Activated T-cell treated with anti-CD3 and anti-CD28 coated beads for 48 hours (primary cell): ENCODE data around the gene DNM1L.
"Not testable (repeated sequence)": the region's sequence is repeated elsewhere in the genome, so short reads cannot be mapped to it uniquely, and the experiment has no call there.

Experiments
- DNase-seq: peaks from one replicate; pipeline ENCODE4 v3.0.0-alpha.2; 2020; ENCODE audit warnings: low read depth

DNM1L gene

DNA sequence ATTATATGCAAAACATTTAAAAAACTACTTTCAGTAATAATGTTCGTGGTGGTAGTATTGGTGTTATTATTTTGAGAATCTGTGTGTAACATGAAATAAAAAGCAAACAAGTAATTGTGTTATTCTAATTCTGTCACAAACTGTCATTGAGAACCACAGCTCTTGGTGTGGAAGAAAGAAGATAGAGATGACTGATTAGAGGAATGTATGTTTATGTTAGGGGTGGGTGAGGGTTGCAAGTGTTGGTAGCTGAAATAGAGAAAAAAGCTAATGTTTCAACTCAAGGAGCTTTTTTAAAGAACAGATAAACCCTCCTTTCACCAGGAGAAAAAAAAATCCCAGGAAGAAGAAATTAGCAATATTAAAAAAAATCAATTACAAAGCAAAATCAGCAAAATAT is 18.3 kb downstream of the DNM1L start:
- no peak for DNase-seq

DNA sequence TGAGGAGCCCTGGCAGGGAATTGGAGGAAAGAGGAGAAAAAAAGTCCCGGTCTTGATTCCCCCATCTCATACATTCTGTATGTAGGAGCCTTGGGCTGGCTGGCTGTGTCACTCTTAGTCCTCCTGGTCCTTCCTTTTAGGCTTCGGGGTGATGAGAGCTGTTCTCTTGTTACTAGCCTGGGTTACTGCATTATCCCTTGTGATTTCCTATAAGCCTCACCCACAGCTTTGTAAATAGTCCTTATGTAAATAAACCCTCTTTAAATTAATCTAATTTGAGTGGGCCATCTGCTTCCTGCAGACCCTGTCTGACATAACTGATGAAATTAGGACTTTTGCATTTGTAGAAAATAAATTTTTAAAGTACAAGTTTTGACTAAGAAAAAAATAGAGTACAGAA is 19.2 kb downstream of the DNM1L start:
- DNase-seq: no peak

DNA sequence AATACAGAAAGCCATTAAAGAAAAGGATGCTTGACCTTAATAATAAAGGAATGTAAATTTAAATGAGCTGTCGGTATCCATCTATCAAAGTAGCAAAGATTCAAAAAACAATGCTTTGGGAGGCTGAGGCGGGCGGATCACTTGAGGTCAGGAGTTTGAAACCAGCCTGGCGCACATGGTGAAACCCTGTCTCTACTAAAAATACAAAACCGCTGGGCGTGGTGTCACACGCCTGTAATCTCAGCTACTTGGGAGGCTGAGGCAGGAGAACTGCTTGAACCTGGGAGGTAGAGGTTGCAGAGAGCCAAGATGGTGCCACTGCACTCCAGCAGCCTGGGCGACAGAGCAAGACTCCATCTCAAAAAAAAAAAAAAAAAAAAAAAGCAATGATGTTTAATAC is 20.3 kb downstream of the DNM1L start:
- not testable (repeated sequence) for DNase-seq

DNA sequence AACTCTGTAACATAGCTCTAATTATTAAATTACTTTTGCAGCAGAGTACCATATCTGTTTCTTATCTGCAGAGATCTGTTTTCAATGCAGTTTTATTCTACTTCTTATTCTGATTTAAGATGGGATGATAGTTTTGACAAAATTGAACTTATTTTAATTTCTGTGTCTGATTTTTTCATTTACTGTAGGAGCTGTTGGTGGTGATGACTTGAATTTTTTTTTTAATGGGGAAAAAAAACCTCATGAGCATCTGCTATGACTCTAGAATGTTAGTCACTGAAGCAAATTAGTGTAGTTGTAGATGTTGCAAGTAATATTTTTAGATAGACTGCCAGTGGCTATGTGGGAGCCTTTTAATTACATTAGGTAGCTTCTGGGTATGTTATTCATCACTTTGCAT is 23.4 kb downstream of the DNM1L start:
- no peak for DNase-seq

DNA sequence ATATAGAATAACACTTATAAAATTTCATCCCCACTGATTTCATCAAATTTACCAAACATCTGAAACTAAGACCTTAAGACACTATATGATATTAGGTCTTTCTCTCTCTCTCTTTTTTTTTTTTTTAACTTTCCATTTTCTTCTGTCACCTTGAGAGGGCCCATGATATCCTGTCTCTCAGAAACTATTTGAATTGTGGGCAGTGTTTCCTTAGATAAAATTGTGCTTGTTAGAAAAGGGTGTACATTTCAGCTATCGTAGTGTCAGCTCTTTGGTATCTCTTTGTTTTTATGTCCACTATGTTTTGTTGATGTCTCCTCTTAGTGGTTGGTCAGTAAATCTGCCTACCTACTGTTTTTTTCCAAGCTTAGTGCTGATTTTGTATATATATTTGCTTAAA is 23.8 kb downstream of the DNM1L start:
- no peak for DNase-seq

DNA sequence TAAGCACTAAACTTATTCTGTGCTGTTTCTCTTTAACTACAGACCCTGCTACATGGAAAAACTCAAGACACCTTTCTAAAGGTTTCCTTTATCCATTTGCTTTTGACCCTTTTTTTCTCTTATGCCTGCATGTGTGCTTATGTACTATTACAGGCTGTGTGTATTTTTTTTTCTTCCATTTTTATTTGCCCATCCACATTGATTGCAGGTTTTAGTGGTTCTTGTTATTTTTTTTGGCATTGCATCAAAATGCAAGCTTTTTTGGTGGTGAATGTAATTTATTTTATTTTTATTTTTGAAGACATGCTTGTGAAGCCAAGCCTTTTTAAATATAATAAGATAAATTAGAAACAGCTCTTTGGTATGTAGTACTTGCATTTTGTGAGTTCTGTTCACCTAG is 26.7 kb downstream of the DNM1L start:
- no peak for DNase-seq

DNA sequence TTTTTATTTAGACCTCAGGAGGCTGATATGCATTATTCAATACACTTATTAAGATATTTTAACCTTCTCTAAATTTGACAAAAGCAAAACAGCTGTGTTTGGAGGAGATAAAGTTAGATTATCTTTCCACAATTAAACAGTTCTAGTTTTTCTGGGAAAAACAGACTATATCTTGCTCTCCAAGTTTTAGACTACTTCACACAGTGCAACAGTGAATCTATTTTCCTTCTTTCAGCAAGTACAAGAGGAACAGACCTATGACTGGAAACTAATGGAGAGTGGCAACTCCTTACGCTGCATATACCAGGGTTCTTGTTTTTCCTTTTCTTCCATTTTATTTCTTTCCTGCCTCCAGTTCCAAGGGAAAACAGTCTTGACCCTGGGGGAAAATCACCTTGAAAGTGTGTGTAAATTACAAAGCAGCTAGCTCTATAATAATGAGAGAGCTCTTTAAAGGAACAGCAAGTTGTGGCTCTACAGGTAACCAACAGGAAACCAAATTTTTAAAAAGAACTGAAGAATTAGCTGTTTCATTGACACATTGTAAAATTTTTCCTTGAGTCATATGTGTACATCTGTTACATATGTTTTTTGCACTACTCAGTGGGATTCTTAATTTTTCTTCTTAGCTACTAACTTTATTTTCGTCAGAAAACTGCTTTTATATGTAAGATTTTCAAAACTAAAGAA is 27.4 kb downstream of the DNM1L start:
- DNase-seq: no peak

DNA sequence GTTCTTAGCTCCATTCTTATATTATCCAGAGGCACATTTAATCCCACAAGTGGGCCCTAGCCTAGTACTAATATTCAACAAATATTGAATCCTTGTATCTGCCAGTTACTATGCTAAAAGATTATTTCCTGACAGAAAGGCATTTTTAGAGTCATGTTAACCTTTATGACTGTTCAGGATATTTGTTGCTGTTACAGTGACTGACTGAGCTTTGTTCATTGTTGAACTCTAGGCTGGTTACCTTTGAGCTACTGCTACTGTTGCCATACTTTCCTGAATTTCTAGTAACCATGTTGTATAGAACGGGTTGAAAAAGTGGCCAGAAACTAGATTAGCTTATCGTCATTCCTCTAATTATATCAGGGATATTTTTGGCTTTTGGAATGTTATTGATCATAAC is 29.8 kb downstream of the DNM1L start:
- DNase-seq: no peak

DNA sequence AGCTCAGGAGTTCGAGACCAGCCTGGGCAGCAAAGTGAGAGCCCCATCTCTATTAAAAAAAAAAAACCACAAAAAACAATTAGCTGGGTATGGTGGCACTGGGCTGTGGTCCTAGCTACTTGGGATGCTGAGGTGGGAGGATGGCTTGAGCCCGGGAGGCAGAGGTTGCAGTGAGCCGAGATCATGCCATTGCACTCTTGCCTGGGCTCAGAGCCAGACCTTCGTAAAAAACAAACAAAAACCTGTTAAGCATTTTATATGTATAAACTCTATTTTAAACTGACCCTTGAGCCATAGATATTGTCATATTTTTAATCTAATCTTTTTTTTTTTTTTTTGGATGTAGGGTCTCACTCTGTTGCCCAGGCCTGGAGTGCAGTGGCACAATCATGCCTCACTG is 35.7 kb downstream of the DNM1L start:
- DNase-seq: no peak

DNA sequence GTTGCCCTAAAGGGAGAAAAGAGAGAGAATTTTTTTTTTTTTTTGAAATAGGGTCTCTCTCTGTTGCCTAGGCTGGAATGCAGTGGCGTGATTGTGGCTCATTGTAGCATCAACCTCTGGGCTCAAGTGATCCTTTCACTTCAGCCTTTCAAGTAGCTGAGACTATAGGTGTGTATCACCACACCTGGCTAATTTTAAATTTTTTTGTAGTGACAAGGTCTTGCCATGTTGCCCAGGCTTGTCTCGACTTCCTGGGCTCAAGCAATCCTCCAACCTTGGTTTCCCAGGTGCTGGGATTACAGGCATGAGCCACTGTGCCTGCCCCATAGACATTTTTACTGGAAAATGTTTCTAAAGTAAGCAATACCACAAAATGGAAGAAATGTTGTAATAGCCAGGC is 39.8 kb downstream of the DNM1L start:
- no peak for DNase-seq

DNA sequence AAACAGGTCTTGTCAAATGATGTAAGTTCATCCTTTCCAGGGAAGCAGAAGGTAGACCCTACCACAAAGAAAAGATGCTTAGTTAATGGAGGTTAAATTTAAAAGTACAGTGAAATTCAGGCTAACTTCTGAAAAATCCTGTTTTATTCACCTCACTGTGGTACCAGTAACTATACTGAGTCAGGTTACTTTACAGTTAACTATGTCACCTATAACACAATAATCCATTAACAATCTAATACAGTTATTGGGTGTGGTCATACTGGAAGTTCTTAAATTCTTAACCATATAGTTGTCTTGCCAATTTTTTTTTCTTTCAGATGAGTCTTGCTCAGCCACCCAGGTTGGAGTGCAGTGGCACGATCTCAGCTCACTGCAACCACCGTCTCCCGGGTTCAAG is 46.2 kb downstream of the DNM1L start:
- not testable (repeated sequence) for DNase-seq

DNA sequence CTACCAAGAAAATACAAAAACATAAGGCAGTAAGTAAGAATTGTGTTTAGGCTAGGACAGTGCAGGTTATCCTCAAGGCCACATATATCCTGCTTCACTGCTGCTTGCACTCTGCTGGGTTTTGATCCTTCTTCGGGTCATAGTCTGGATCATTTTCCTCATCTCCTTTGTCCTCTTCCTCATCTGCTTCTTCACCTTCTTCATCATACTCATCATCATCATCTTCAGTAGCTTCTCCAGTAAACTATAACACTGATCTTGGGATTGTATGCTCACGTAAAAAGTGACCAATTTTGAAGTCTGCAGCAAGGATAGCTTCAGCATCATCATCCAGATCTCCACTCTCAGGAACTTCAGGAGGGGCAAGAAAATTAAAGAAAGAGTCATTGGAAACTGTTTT is 47.2 kb downstream of the DNM1L start:
- no peak for DNase-seq

DNA sequence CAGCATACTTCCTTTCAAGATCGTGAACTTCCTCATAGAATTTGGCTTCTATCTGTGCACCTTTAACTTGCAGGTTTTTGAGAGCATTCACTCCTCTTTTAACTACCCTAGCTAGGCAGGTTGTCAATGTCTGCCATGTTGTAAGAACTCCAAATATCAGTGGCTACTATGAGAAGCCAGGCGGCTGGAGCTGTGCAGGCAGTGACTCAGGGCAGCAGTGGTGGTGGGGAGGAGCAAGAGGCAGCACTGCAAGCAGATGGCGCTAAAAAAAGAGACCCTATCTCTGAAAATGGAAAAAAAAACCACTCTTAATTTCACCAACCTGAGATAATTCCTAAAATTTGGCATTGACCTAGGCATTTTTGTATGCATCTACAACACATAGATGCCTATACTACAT is 48.1 kb downstream of the DNM1L start:
- no peak for DNase-seq

DNA sequence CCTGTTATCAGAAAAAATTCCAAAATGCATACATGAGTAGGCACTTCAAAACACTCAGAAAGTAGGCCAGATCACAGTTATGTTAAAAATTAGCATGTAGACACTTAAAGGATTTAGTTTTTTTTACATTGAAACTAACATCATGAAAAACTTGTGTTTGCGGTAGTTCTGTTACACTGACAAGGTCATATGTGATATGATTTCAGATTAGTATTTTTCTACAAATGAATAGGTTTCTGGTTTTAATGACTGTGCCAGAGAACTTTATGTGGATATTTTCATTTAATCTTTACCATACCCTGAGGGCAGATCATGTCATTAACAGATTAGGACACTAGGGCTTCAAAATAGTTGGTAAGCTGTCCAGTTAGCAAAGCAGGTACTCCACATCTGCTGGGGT is 55.9 kb downstream of the DNM1L start:
- DNase-seq: no peak

DNA sequence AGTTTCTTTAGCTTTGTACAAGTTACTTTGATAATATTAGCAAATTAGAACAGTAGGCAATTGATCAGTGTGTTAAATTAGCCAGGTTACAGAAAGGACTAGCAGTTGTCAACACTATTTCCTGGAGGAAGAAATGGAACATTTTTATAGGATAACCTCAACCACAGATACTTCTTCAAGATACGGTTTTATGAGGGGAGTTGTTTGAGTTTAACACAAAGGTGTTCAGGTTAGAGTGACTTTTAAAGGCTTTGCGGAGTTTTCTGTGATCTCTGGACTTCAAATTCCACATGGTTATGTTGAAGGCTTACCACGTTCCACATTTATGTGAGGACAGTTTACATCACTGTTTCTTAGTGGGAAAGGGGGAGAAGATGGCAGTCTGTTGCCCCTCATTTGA is 57.3 kb downstream of the DNM1L start:
- no peak for DNase-seq

DNA sequence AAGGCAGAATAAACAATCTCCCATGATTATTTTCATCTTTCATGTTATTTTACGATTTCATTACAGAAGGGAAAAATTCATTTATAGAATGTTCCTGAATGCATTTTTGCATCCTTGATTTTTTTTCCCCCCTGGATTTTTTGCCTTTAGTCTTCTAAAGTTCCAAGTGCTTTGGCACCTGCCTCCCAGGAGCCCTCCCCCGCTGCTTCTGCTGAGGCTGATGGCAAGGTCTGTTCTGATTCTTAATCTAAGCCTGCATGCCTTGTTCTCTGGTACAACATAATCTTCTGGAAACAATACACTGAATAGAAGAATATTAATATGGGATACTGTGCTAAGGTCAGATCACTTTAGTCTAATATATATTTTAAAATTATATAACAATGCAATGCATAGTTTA is 58.6 kb downstream of the DNM1L start:
- no peak for DNase-seq

DNA sequence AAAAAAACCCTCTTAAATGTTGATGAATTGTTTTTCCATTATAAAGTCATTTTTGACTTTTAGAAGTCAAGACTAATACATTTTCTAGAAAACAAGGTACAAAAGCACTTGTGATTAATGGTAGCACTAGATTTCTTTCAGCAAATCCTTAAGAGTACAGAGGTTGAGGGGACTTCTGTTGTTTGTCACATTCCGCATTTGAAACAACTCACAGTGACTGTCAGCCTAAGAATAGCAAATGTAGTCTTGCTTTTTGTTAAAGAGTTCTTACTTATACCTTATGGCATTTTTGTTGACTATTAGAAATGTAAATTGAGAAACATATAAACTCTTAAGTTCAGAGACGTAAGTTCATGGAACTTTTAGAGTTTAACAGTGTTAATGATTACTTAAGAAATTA is 60.2 kb downstream of the DNM1L start:
- DNase-seq: no peak

DNA sequence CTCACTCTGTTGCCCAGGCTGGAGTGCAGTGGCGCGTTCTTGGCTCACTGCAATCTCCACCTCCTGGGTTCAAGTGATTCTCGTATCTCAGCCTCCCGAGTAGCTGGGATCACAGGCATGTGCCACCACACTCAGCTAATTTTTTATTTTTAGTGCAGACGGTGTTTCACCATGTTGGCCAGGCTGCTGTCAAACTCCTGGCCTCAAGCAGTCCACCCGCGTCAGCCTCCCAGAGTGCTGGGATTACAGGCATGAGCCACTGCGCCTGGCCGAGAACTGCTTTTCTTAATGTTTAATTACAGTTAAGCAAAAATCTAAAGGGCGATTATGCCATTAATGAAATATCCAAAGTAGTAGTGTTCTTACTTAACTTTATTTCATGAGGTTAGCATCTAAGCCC is 63.0 kb downstream of the DNM1L start:
- DNase-seq: no peak

DNA sequence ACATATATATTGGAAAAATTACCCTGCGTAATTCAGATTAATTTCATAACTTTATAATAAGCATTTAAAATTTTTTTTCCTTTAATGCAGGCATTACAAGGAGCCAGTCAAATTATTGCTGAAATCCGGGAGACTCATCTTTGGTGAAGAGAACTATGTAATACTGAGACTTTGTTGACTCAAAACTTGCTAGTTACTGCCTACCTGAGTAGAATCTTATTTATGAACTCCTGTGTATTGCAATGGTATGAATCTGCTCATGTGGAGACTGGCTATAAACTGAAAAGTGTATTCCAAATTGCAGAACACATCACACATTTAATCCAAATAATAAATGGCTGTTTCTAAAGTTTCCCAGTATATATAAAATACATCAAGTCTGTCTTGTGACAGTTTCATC is 64.2 kb downstream of the DNM1L start:
- no peak for DNase-seq

DNA sequence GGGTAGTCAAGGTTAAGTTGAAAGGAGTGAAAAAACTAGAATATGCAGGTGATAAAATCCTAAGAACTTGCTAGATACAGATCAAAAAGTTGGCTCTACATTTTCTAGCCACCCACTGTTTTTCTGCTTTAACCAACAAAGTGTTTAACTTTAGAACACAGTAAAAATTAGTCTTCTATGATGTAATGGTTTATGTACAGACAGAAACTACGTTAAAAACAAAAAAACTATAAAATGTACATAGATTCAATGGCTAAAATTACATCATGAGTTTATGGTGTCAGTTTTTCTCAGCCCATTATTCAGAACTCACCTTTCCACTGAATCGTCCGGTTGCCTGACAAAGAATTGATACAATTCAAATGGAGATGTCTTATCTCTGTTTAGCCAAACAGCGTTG is 74.5 kb downstream of the DNM1L start:
- DNase-seq: no peak

DNA sequence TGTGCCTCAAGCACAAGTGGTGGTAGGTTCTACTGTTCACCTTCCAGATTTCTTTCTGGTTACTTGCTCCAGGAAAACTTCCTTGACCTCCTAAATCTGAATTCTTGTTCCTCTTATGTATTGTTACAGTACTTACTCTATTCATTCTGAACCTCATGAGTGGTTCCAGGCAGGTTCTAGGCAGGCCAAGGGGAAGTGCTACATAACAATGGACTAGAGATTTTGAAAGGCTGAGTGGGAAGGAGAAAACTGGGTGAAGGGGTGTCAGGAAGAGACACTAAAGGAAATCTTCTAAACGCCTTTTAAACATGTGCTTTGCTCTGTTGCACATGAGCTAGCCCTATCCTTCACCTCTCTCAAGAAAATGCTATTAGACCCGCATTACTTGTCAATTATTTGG is 75.0 kb downstream of the DNM1L start:
- no peak for DNase-seq

DNA sequence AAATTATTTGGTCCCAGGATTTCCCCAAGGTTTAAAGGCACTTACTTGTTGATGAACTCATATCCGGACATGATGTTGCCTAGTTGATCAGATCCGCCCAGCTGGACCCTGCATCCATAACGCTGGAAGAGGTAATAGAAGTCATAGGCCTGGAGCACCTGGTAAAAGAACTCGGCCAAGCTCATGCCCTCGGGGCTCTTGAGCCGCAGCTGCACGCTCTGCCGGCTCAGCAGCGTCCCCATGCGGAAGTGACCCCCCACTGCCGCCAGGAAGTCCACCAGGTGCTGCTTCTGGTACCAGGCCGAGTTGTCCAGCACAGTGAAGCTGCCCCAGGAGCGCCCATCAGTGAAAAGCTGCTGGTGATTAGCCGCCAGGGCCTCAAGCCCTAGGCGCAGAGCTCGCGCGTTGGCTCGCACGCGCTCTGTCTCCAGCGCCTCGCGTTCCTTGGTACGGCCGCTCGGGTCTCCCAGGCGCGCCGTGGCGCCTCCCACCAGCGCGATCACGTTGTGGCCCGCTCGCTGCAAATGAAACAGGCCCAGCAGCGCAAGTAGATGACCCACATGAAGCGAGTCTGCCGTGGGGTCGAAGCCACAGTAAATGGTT is 76.1 kb downstream of the DNM1L start:
- peak; percentile 65 for DNase-seq

DNA sequence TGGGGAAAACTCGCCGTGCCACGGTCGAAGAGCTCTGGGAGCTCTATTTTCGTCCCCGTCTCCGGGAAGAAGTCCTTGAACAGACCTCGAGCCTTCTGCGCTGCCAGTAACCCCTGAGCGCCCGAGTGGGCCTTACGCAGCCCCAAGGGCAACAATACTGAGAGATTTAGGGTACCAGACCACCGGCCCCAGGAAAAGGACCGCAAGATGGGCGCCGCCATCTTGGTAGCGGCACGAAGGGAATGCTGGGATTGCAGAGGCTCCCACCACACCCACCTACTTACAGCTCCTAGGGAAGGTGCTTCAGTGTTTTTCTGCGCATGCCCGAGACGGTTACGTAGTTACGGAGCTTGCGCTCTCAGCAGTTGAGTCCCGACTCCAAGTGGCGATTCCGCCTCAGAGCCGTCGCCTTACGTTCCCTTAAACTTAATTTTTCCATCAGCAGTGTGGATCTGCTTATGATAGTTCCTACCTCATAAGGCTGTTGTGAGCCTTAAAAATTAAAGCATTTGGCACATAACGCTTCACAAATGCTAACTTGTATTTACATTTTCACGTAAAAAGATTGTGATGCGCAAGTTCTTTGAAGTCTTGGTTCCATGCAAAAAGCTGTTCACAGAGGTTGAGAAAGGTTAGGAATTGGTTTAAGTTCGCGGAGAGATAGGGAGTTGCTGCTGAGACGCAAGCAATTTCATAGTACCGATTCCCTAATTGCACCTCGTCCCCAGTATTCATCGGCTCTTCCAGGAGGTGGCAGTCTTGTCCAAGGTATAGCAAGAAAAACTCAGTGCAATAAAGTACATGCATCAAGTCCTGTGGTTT is 76.8 kb downstream of the DNM1L start, which contains the start of gene YARS2:
Gene YARS2 (minus strand): TSS at position 244 of the 822 bp plus-strand sequence. CDS start 23 bp downstream, at position 221.
- DNase-seq: peak; percentile 76
